Neural cell (in vitro differentiated cells): ENCODE results near the gene SAMD4A.

Source experiments
- CTCF ChIP-seq: fragments of 450-650 bp; IDR thresholded peaks from 2 replicates; pipeline ENCODE4 v1.5.1; 2014; ENCODE audit warnings: antibody characterized with exemption, mild to moderate bottlenecking, moderate library complexity; ENCODE audit not compliant: poor library complexity, severe bottlenecking
- EP300 ChIP-seq: fragments of 450-650 bp; conservative IDR thresholded peaks from 2 replicates; pipeline ENCODE4 v1.6.1; 2014; ENCODE audit warnings: antibody characterized with exemption, mild to moderate bottlenecking, moderate library complexity; ENCODE audit not compliant: poor library complexity, severe bottlenecking
- MXI1 ChIP-seq: fragments of 450-650 bp; conservative IDR thresholded peaks from 2 replicates; pipeline ENCODE4 v1.6.1; 2014; ENCODE audit warnings: antibody characterized with exemption, mild to moderate bottlenecking; ENCODE audit not compliant: poor library complexity, severe bottlenecking
- POLR2AphosphoS5 ChIP-seq: IDR thresholded peaks from 2 replicates; pipeline ENCODE4 v1.6.1; 2012
- RAD21 ChIP-seq: fragments of 450-650 bp; conservative IDR thresholded peaks from 2 replicates; pipeline ENCODE4 v1.6.1; 2014; ENCODE audit warnings: antibody characterized with exemption, mild to moderate bottlenecking, moderate library complexity

- TF ChIP-seq CTCF (no peak), POLR2AphosphoS5 (no peak), RAD21 (no peak), MXI1 (no peak), EP300 (no peak)
Observed at GRCh38 chr14:54789781-54790480, 223.0 kb downstream of the SAMD4A start.
